WTC11 (cell line): ENCODE results near the gene IQGAP2. TPM values are rescaled to one million over a fixed set of nuclear protein-coding genes. Genes with fewer than 3 reads are reported as not detected.
A peak's percentile ranks its signal among the peaks of the same experiment; 100 is the strongest.

Experiments used
- ATAC-seq: fragments of 200-7000 bp; cut with Tn5 transposase; 2 replicates; pipeline ENCODE4 v1.10.0; 2021; ENCODE audit warnings: mild to moderate bottlenecking, moderate library complexity
- CTCF ChIA-PET: fragments of 300-600 bp; sonication (Branson Sonifier 250); formaldehyde crosslinking; loops from one replicate; lab custom pipeline; 2021; ENCODE audit warnings: antibody characterized with exemption; lab: Charles Lee
- POLR2A ChIA-PET: fragments of 350-600 bp; sonication (Branson Sonifier 250); formaldehyde crosslinking; loops from one replicate; lab custom pipeline; 2021; ENCODE audit warnings: antibody characterized with exemption; lab: Charles Lee
- DNase-seq: peaks from one replicate; pipeline ENCODE4 v3.0.0; 2021; ENCODE audit warnings: low spot score
- H3K27ac Mint-ChIP-seq: 2 replicates; pipeline ENCODE4 v1.8.0; 2021; ENCODE audit warnings: mixed read lengths
- H3K27me3 Mint-ChIP-seq: 2 replicates; pipeline ENCODE4 v1.8.0; 2021; ENCODE audit warnings: low read depth, mild to moderate bottlenecking, moderate library complexity, mixed read lengths
- H3K36me3 Mint-ChIP-seq: 2 replicates; pipeline ENCODE4 v1.8.0; 2021; ENCODE audit warnings: mixed read lengths
- H3K4me1 Mint-ChIP-seq: 2 replicates; pipeline ENCODE4 v1.8.0; 2022; ENCODE audit warnings: mixed read lengths
- H3K4me3 Mint-ChIP-seq: 2 replicates; pipeline ENCODE4 v1.8.0; 2021; ENCODE audit warnings: mild to moderate bottlenecking, moderate library complexity, mixed read lengths
- H3K9me3 Mint-ChIP-seq: 2 replicates; pipeline ENCODE4 v1.8.0; 2021; ENCODE audit warnings: mixed read lengths
- CREM ChIP-seq: sonication (generic); formaldehyde crosslinking; IDR thresholded peaks from 2 replicates; pipeline ENCODE4 v1.8.1; 2022; ENCODE audit warnings: mild to moderate bottlenecking, missing genetic modification reagents, moderate library complexity
- ERG ChIP-seq: fragments of 250-450 bp; sonication (Bioruptor Pico); IDR thresholded peaks from 2 replicates; pipeline ENCODE4 v1.8.0; 2021; ENCODE audit warnings: mild to moderate bottlenecking
- HMGA2 ChIP-seq: fragments of 250-450 bp; sonication (Bioruptor Pico); IDR thresholded peaks from 2 replicates; pipeline ENCODE4 v1.4.0; 2021; ENCODE audit warnings: mild to moderate bottlenecking, moderate library complexity
- IRF2 ChIP-seq: sonication (generic); formaldehyde crosslinking; IDR thresholded peaks from 2 replicates; pipeline ENCODE4 v1.8.0; 2022; ENCODE audit warnings: low read depth, missing genetic modification reagents, borderline replicate concordance
- JUN ChIP-seq: sonication (generic); formaldehyde crosslinking; IDR thresholded peaks from 2 replicates; pipeline ENCODE4 v1.8.0; 2023; ENCODE audit warnings: mild to moderate bottlenecking, missing genetic modification reagents
- MXD4 ChIP-seq: fragments of 250-450 bp; sonication (Bioruptor Pico); IDR thresholded peaks from 2 replicates; pipeline ENCODE4 v1.8.0; 2021; ENCODE audit warnings: mild to moderate bottlenecking, moderate library complexity, borderline replicate concordance
- NFYB ChIP-seq: sonication (generic); formaldehyde crosslinking; conservative IDR thresholded peaks from 2 replicates; pipeline ENCODE4 v1.8.0; 2022; ENCODE audit warnings: low read depth, missing genetic modification reagents
- NR1H2 ChIP-seq: sonication (generic); formaldehyde crosslinking; IDR thresholded peaks from 2 replicates; pipeline ENCODE4 v1.9.0; 2021; ENCODE audit warnings: mild to moderate bottlenecking, moderate library complexity, missing genetic modification reagents
- NR2C2 ChIP-seq: sonication (generic); formaldehyde crosslinking; IDR thresholded peaks from 2 replicates; pipeline ENCODE4 v1.8.0; 2022; ENCODE audit warnings: mild to moderate bottlenecking, missing genetic modification reagents
- PRDM15 ChIP-seq: sonication (generic); formaldehyde crosslinking; IDR thresholded peaks from 2 replicates; pipeline ENCODE4 v1.8.0; 2022; ENCODE audit warnings: missing genetic modification reagents
- SMAD4 ChIP-seq: sonication (generic); formaldehyde crosslinking; IDR thresholded peaks from 2 replicates; pipeline ENCODE4 v1.8.0; 2022; ENCODE audit warnings: mild to moderate bottlenecking, missing genetic modification reagents
- SOX15 ChIP-seq: fragments of 250-450 bp; sonication (Bioruptor Pico); IDR thresholded peaks from 2 replicates; pipeline ENCODE4 v1.9.0; 2021; ENCODE audit warnings: mild to moderate bottlenecking
- SP1 ChIP-seq: sonication (generic); formaldehyde crosslinking; conservative IDR thresholded peaks from 2 replicates; pipeline ENCODE4 v1.8.1; 2022; ENCODE audit warnings: missing genetic modification reagents
- STAT6 ChIP-seq: sonication (generic); formaldehyde crosslinking; conservative IDR thresholded peaks from 2 replicates; pipeline ENCODE4 v1.8.1; 2023; ENCODE audit warnings: mild to moderate bottlenecking, low read depth, missing genetic modification reagents, moderate library complexity
- ZNF232 ChIP-seq: sonication (generic); formaldehyde crosslinking; IDR thresholded peaks from 2 replicates; pipeline ENCODE4 v1.8.0; 2022; ENCODE audit warnings: mild to moderate bottlenecking, missing genetic modification reagents
- ZNF396 ChIP-seq: fragments of 250-450 bp; sonication (Bioruptor Pico); IDR thresholded peaks from 2 replicates; pipeline ENCODE4 v1.8.0; 2021; ENCODE audit warnings: mild to moderate bottlenecking, moderate library complexity, borderline replicate concordance
- ZNF423 ChIP-seq: fragments of 250-450 bp; sonication (Bioruptor Pico); IDR thresholded peaks from 2 replicates; pipeline ENCODE4 v2.1.2; 2022; ENCODE audit warnings: mild to moderate bottlenecking, moderate library complexity
- total RNA-seq: library from RNA; stranded (reverse); gene quantifications from 3 replicates; pipeline ENCODE4 v1.2.3, GENCODE V29; 2021
- TF ChIP-seq, protein P1 (sequence below): sonication (generic); formaldehyde crosslinking; IDR thresholded peaks from 2 replicates; pipeline ENCODE4 v1.8.1; 2023; ENCODE audit warnings: mild to moderate bottlenecking, moderate library complexity, missing genetic modification reagents

Gene IQGAP2
- total RNA-seq, 1 experiment from 2014 or later: 70.6 TPM

DNA sequence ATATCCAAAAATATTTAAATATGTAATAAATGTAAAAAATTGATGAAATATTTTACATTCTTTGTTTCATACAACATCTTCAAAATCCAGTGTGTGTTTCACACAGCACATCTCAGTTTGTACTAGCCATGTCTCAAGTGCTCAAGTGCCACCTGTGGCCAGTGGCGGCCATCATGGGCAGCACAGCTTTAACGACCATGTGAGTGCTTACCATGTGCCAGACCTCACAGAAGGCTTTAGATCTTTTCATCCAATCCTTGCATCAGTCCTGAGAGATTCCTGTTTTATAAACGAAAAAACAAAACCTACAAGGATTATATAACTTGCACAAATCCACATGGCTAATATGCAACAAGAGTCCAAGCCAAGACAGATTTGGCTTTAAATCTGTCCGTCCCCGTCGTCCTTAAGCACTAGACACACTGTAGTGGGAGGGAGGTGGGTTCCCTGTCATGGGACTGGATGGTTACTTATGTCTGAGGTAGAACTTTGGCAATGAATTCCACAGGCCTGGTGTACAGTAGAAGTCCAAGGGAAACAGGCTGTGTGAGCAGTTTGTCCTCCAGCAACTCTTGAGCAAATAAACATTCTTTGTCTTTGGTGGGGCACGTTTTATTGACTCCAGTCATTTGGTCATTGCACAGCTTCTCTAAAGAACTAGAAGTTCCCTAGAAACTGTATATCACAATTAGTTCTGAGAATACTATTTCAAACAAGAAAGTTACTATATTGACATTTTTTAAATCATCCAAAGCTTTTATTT is 287.8 kb downstream of the IQGAP2 start:
- TF ChIP-seq NR1H2 (CRISPR knock-in tag): no peak
- no peak for TF ChIP-seq SMAD4
- TF ChIP-seq, protein P1, sequence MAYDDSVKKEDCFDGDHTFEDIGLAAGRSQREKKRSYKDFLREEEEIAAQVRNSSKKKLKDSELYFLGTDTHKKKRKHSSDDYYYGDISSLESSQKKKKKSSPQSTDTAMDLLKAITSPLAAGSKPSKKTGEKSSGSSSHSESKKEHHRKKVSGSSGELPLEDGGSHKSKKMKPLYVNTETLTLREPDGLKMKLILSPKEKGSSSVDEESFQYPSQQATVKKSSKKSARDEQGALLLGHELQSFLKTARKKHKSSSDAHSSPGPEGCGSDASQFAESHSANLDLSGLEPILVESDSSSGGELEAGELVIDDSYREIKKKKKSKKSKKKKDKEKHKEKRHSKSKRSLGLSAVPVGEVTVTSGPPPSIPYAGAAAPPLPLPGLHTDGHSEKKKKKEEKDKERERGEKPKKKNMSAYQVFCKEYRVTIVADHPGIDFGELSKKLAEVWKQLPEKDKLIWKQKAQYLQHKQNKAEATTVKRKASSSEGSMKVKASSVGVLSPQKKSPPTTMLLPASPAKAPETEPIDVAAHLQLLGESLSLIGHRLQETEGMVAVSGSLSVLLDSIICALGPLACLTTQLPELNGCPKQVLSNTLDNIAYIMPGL (CRISPR knock-in tag): no peak
- no peak for TF ChIP-seq STAT6 (CRISPR knock-in tag)
- no peak for TF ChIP-seq SP1 (CRISPR knock-in tag)
- TF ChIP-seq IRF2 (CRISPR knock-in tag): no peak
- peak; percentile 52; the same call in 1 of the 2 replicates for TF ChIP-seq HMGA2 (CRISPR knock-in tag)
- TF ChIP-seq SOX15: no peak
- Mint-ChIP-seq H3K27me3 (no peaks in the 10 kb centered on the region), H3K36me3 (peaks cover 11% of the 10 kb centered on the region), H3K4me1 (no peaks in the 10 kb centered on the region), H3K27ac (no peak overlapping the region), H3K9me3 (no peaks in the 10 kb centered on the region), H3K4me3 (no peak overlapping the region)
- DNase-seq (no peak), ATAC-seq (no peak)
- ChIA-PET CTCF (interaction anchor here (1.1 to 2.2 kb wide), 2 partner anchors 84 to 516 kb away, joined by 4 to 7 read pairs; no protein-coding TSS in a partner anchor), POLR2A (no interaction called here)

DNA sequence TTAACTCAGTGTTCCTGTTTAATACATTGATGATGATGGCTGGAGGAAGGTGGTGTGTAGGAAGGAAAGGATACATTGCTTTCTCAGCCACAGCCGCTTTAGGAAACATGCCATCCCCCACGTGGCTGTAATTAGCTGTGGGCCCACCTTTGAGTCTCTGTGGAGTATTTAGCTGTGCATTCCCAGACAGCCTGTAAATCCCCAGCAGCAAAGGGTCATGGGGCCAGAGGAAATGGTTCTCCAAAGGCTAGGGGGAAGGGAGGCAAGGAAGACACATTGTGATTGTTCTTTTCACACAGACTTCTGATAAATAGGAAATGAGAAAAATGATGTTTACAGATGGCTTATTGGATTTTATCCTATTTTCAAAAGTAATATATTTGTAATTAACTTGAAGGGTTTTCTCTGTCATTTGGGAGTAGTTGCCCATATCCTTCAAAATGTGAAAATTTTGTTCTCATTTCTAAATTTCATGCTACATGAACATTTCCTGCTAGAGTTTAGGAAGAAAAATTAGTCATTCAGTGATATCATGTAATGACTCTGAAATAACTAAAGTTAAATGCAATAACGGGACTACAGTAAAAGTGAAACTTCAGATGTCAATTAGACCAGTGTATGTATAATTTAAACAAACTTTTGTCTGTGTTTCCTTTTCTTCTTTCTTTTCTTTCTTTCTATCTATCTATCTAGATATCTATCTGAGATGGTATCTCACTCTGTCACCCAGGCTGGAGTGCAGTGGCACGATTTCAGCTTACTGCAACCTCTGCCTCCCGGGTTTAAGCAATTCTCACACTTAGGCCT is 288.6 kb downstream of the IQGAP2 start:
- H3K4me1 Mint-ChIP-seq: no peaks in the 10 kb centered on the region
- TF ChIP-seq ERG (CRISPR knock-in tag): no peak
- TF ChIP-seq ZNF396 (CRISPR knock-in tag): no peak
- no peak for TF ChIP-seq ZNF423 (CRISPR knock-in tag)
- TF ChIP-seq CREM (CRISPR knock-in tag): no peak
- TF ChIP-seq JUN: no peak
- TF ChIP-seq NFYB (CRISPR knock-in tag): no peak
- TF ChIP-seq, all 79 proteins: peak for 0
- no peak for ATAC-seq
- POLR2A ChIA-PET: no interaction called here
- CTCF ChIA-PET: interaction anchor here (1.1 kb wide), 1 partner anchor 517 kb away, joined by 4 read pairs; no protein-coding TSS in a partner anchor
- Mint-ChIP-seq H3K36me3 (peaks cover 10% of the 10 kb centered on the region), H3K4me3 (no peak overlapping the region), H3K9me3 (no peaks in the 10 kb centered on the region), H3K27ac (no peak overlapping the region), H3K27me3 (no peaks in the 10 kb centered on the region)
- no peak for DNase-seq

DNA sequence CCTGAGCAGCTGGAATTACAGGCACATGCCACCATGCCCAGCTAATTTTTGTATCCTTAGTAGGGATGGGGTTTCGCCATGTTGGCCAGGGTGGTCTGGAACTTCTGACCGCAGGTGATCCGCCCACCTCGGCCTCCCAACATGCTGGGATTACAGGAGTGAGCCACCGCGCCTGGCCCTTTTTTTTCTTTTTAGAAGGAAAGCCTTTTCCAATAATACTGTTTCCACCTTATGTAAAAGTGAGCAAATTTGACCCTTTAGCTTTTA is 289.1 kb downstream of the IQGAP2 start:
- ChIA-PET POLR2A (no interaction called here), CTCF (no interaction called here)
- no peaks in the 10 kb centered on the region for H3K9me3 Mint-ChIP-seq
- peaks cover 8% of the 10 kb centered on the region for H3K36me3 Mint-ChIP-seq
- H3K27me3 Mint-ChIP-seq: no peaks in the 10 kb centered on the region
- no peak for ATAC-seq
- no peak overlapping the region for H3K27ac Mint-ChIP-seq
- DNase-seq: no peak
- H3K4me1 Mint-ChIP-seq: no peaks in the 10 kb centered on the region
- H3K4me3 Mint-ChIP-seq: no peak overlapping the region
- TF ChIP-seq PRDM15: no peak
- no peak for TF ChIP-seq NR2C2 (CRISPR knock-in tag)
- TF ChIP-seq, protein P1 (CRISPR knock-in tag): no peak
- no peak for TF ChIP-seq ZNF232 (CRISPR knock-in tag)
- TF ChIP-seq MXD4: no peak
